Left ventricle myocardium inferior (tissue), 1 donor: ENCODE measurements around the gene CCDC177. TPM values are rescaled to one million over a fixed set of nuclear protein-coding genes. Genes with fewer than 3 reads are reported as not detected.

Experiments
- DNase-seq: peaks from one replicate; pipeline ENCODE4 v3.0.0-alpha.2; 2020
- H3K27ac ChIP-seq: fragments of 200-600 bp; replicated peaks from 2 replicates; pipeline ENCODE4 v1.8.0; 2021
- H3K27me3 ChIP-seq: fragments of 200-600 bp; 2 replicates; pipeline ENCODE4 v1.8.0; 2021; ENCODE audit warnings: low read depth
- H3K36me3 ChIP-seq: fragments of 200-600 bp; 2 replicates; pipeline ENCODE4 v1.8.0; 2021
- H3K4me1 ChIP-seq: fragments of 200-600 bp; 2 replicates; pipeline ENCODE4 v1.8.0; 2021
- H3K4me3 ChIP-seq: fragments of 200-600 bp; 2 replicates; pipeline ENCODE4 v1.8.0; 2021; ENCODE audit warnings: mild to moderate bottlenecking, moderate library complexity
- H3K9me3 ChIP-seq: fragments of 200-600 bp; replicated peaks from 2 replicates; pipeline ENCODE4 v1.8.0; 2021
- CTCF ChIP-seq: fragments of 200-600 bp; IDR thresholded peaks from 2 replicates; pipeline ENCODE4 v1.8.0; 2021; ENCODE audit warnings: antibody characterized with exemption, mild to moderate bottlenecking, borderline replicate concordance
- intact Hi-C: fragments of 100-400 bp; cut with micrococcal nuclease; formaldehyde crosslinking; loops from one replicate; pipeline ENCODE4 v1.11.0; 2022
- total RNA-seq: library from RNA; stranded (reverse); fragmentation: NEBNext Ultra II Directional; extraction: Animal tissue kit (Norgen Biotek cat#: 25700); gene quantifications from one replicate; pipeline ENCODE4 v1.2.1, GENCODE V29; 2021
- donor health status: DM: no; HTN: yes; CAD: no; lungs with severe emphysema.

CCDC177 gene
- total RNA-seq, 1 donor from 2014 or later, result not detected

GRCh38 chr14:69572841-69573135 lies 1.9 kb downstream of the CCDC177 start:
- no peak for DNase-seq
- H3K27ac ChIP-seq, result no peak overlapping the region
- peaks cover 36% of the 10 kb centered on the region for H3K4me1 ChIP-seq
- intact Hi-C loops, result no loop called here
- H3K9me3 ChIP-seq, result no peaks in the 10 kb centered on the region
- no peak for TF ChIP-seq CTCF
- H3K36me3 ChIP-seq, result no peaks in the 10 kb centered on the region
- H3K4me3 ChIP-seq, result peak overlapping the region; percentile 66
- peaks cover 100% of the 10 kb centered on the region for H3K27me3 ChIP-seq

GRCh38 chr14:69572030-69572840 lies 2.4 kb downstream of the CCDC177 start:
- H3K9me3 ChIP-seq, result no peaks in the 10 kb centered on the region
- intact Hi-C loops, result no loop called here
- H3K4me1 ChIP-seq, result peaks cover 36% of the 10 kb centered on the region
- no peak for TF ChIP-seq CTCF
- DNase-seq, result no peak
- H3K27ac ChIP-seq, result no peak overlapping the region
- no peaks in the 10 kb centered on the region for H3K36me3 ChIP-seq
- H3K27me3 ChIP-seq, result peaks cover 100% of the 10 kb centered on the region
- peak overlapping the region; percentile 66 for H3K4me3 ChIP-seq

GRCh38 chr14:69571449-69572029 lies 3.1 kb downstream of the CCDC177 start:
- Histone ChIP-seq H3K27me3 (peaks cover 100% of the 10 kb centered on the region), H3K9me3 (no peaks in the 10 kb centered on the region), H3K36me3 (no peaks in the 10 kb centered on the region), H3K4me1 (peaks cover 36% of the 10 kb centered on the region), H3K27ac (no peak overlapping the region), H3K4me3 (peak overlapping the region; percentile 66)
- intact Hi-C loops, result no loop called here
- no peak for DNase-seq
- no peak for TF ChIP-seq CTCF

GRCh38 chr14:69570836-69571330 lies 3.8 kb downstream of the CCDC177 start:
- H3K27me3 ChIP-seq, result peaks cover 100% of the 10 kb centered on the region
- no peak for TF ChIP-seq CTCF
- intact Hi-C loops, result no loop called here
- no peaks in the 10 kb centered on the region for H3K36me3 ChIP-seq
- no peak for DNase-seq
- peaks cover 36% of the 10 kb centered on the region for H3K4me1 ChIP-seq
- H3K4me3 ChIP-seq, result no peak overlapping the region
- H3K9me3 ChIP-seq, result no peaks in the 10 kb centered on the region
- H3K27ac ChIP-seq, result no peak overlapping the region

GRCh38 chr14:69569859-69570258 lies 4.8 kb downstream of the CCDC177 start:
- Histone ChIP-seq H3K9me3 (no peaks in the 10 kb centered on the region), H3K27ac (no peak overlapping the region), H3K36me3 (no peaks in the 10 kb centered on the region), H3K4me1 (peaks cover 36% of the 10 kb centered on the region), H3K4me3 (no peak overlapping the region), H3K27me3 (peaks cover 100% of the 10 kb centered on the region)
- intact Hi-C loops, result no loop called here
- TF ChIP-seq CTCF, result no peak
- DNase-seq, result no peak
